Body of pancreas (tissue), 4 donors: ENCODE measurements around the gene WDR27. TPM values are rescaled to one million over a fixed set of nuclear protein-coding genes. Genes with fewer than 3 reads are reported as not detected.

Experiments used
- ATAC-seq: fragments of 150-250 bp; one replicate; pipeline ENCODE4 v1.9.1; 2016
- DNase-seq, 4 donors: peaks; one replicate each; pipeline ENCODE4 v3.0.0-alpha.2; 2019
- H3K27ac ChIP-seq, 4 donors: fragments of 200-600 bp; sonication (generic); 1 replicate in 3 of 4; 2 replicates in 1 of 4; pipeline versions ENCODE4 v1.5.1 to v1.6.1; 2016 to 2019; ENCODE audit warnings: mild to moderate bottlenecking in 1 of 4, mixed read lengths in 1 of 4, moderate library complexity in 1 of 4
- H3K27me3 ChIP-seq, 2 donors: fragments of 200-600 bp; sonication (generic); one replicate each; pipeline ENCODE4 v1.6.0; 2016; ENCODE audit warnings: mild to moderate bottlenecking in 1 of 2
- H3K36me3 ChIP-seq, 2 donors: fragments of 200-600 bp; sonication (generic); replicated peaks in 1 of 2; 2 replicates each; pipeline ENCODE4 v1.5.1; 2016; ENCODE audit warnings: low read depth in 2 of 2; ENCODE audit not compliant: insufficient read depth in 1 of 2
- H3K4me1 ChIP-seq: fragments of 200-600 bp; sonication (generic); one replicate; pipeline ENCODE4 v1.6.0; 2016
- H3K4me3 ChIP-seq, 2 donors: fragments of 200-600 bp; sonication (generic); 1 replicate in 1 of 2; 2 replicates in 1 of 2; pipeline ENCODE4 v1.5.1; 2016 to 2019
- H3K9me3 ChIP-seq, 3 donors: fragments of 200-600 bp; sonication (generic); 1 replicate in 2 of 3; 2 replicates in 1 of 3; pipeline ENCODE4 v1.5.1; 2016
- CTCF ChIP-seq, 7 experiments: fragments of 450-650 bp in 4 of 7; fragments of 200-600 bp in 3 of 7; sonication (generic) in 3 of 7; IDR thresholded peaks; one replicate each; pipeline ENCODE4 v1.5.1; 2016 to 2019; ENCODE audit warnings: antibody characterized with exemption in 7 of 7
- POLR2A ChIP-seq, 3 donors: fragments of 450-650 bp; IDR thresholded peaks; one replicate each; pipeline ENCODE4 v1.6.1; 2016; ENCODE audit warnings: antibody characterized with exemption in 3 of 3, mild to moderate bottlenecking in 2 of 3
- WGBS, 2 donors: methylation state at CpG; one replicate each; pipeline ENCODE4 v1.1.5; 2017; 5-methylcytosine and 5-hydroxymethylcytosine counted together
- intact Hi-C: fragments of 100-400 bp; cut with DNase I; formaldehyde crosslinking; loops from one replicate; pipeline ENCODE4 v1.15.1; 2023
- total RNA-seq, 2 donors: library from RNA; depleted of rRNA; stranded (reverse); fragments of >200 nt; gene quantifications; one replicate each; pipeline ENCODE4 v1.1.0, GENCODE V29; 2016

Gene WDR27
- total RNA-seq, 2 donors from 2014 or later, result 38.2 to 38.7 TPM

- no peak overlapping the region for H3K27ac ChIP-seq
- intact Hi-C loops, result no loop called here
- WGBS, 2 donors, result 72 to 76% methylated on average over 8 to 10 of the region's 11 CpGs
These were observed 272.8 kb downstream of the WDR27 start for GRCh38 chr6:169429001-169429400.

DNA sequence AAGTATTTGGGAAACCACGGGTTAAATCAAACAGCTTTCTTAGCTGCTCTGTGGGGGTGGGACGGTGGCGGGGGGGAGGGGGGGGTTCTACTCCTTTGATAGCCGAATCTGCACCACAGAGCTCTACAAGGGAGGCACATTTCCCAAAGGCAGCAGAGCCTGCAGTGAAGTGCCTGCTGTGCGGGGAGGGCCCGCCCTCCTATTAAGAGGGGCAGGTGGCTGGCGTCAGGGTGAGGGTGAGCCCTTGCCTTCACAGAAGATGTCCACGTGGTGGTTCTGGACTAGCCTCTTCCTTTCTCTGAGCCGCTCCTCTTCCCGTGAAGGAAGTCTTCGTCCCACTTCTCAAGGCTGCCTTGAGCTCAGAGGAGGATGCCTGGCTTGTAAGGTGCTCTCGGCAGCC, 273.3 kb downstream of the WDR27 start:
- WGBS, 2 donors, result 36 to 44% methylated on average over 12 of the region's 12 CpGs
- H3K9me3 ChIP-seq, result peaks cover 0 to 20% (median 0%) of the 10 kb centered on the region in 3 donors
- no peak overlapping the region for H3K4me3 ChIP-seq
- H3K27me3 ChIP-seq, result no peaks in the 10 kb centered on the region
- intact Hi-C loops, result no loop called here
- TF ChIP-seq CTCF (IDR thresholded peaks at IDR 0.05) (no peak), POLR2A (IDR thresholded peaks at IDR 0.05) (no peak)
- DNase-seq, result no peak
- no peak overlapping the region for H3K27ac ChIP-seq
- H3K4me1 ChIP-seq, result no peaks in the 10 kb centered on the region
- H3K36me3 ChIP-seq, result no peaks in the 10 kb centered on the region
- ATAC-seq, result no peak

More at GRCh38 chr6:169429001-169429400, 272.8 kb downstream of the WDR27 start:
- ATAC-seq (no peak), DNase-seq (no peak)
- Histone ChIP-seq H3K4me1 (no peaks in the 10 kb centered on the region), H3K27me3 (no peaks in the 10 kb centered on the region), H3K9me3 (peaks cover 0 to 20% (median 0%) of the 10 kb centered on the region in 3 donors), H3K36me3 (no peaks in the 10 kb centered on the region), H3K4me3 (no peak overlapping the region)
- TF ChIP-seq CTCF (IDR thresholded peaks at IDR 0.05), result no peak

GRCh38 chr6:169427856-169428255, 274.0 kb downstream of the WDR27 start:
- peak in 1 of 4 donors; percentile 40 for DNase-seq
- Histone ChIP-seq H3K9me3 (peaks cover 0 to 20% (median 0%) of the 10 kb centered on the region in 3 donors), H3K4me3 (no peak overlapping the region), H3K36me3 (no peaks in the 10 kb centered on the region), H3K27me3 (no peaks in the 10 kb centered on the region), H3K4me1 (no peaks in the 10 kb centered on the region), H3K27ac (peak overlapping the region in 2 of 4 donors; percentile 12 to 16)
- no peak for ATAC-seq
- intact Hi-C loops, result no loop called here
- TF ChIP-seq POLR2A (IDR thresholded peaks at IDR 0.05), result no peak
- TF ChIP-seq CTCF (IDR thresholded peaks at IDR 0.05), result no peak
- 36 to 42% methylated on average over 11 of the region's 11 CpGs for WGBS, 2 donors

DNA sequence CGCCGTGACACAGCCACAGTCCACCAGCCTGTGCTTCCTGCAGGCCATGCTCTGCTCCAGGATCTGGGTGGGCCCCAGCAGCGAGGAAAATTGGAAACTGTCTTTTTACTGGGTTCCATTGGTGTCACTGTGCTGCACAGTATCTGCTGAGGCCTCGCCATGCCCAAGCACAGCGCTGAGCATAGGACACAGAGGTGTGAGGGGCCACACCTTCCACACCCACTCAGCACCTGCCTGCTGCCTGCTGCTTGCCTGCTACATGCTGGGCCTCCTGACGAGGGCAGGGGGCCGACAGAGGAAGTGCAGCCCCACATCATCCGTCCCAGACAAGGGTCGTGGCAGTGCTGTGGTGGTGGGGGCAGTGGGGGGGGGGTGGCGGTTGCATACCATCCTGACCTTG, 275.2 kb downstream of the WDR27 start:
- no peak overlapping the region for H3K27ac ChIP-seq
- H3K9me3 ChIP-seq, result peaks cover 0 to 14% (median 0%) of the 10 kb centered on the region in 3 donors
- DNase-seq, result no peak

More for the DNA sequence above, 275.2 kb downstream of the WDR27 start:
- intact Hi-C loops, result no loop called here
- whole genome bisulfite sequencing, 2 donors, result 66 to 76% methylated on average over 8 to 9 of the region's 10 CpGs
- Histone ChIP-seq H3K4me3 (no peak overlapping the region), H3K27me3 (no peaks in the 10 kb centered on the region), H3K4me1 (no peaks in the 10 kb centered on the region), H3K36me3 (no peaks in the 10 kb centered on the region)
- TF ChIP-seq POLR2A (IDR thresholded peaks at IDR 0.05), result no peak
- no peak for TF ChIP-seq CTCF (IDR thresholded peaks at IDR 0.05)
- no peak for ATAC-seq
